ENCODE measurements around the gene CPSF3.

CPSF3 gene

GRCh38 chr2:9423100-9423921 lies at the start of gene CPSF3, which contains the start of gene ITGB1BP1:
CPSF3 (plus strand) TSS chr2:9423654; CDS start chr2:9423774, 120 bp downstream.
ITGB1BP1 (minus strand) TSS chr2:9423528; CDS start chr2:9418697, 4,831 bp downstream.
- Histone ChIP-seq H3K9ac (ENCODE audit: low read depth, low read length, poor library complexity, severe bottlenecking) (peak within 1 kb of the TSS; percentile 98), H3K9me3 (ENCODE audit: insufficient read depth, low read depth, low read length) (no peaks in the 10 kb centered on the region), H3K4me3 (ENCODE audit: low read length, poor library complexity, severe bottlenecking) (peak within 1 kb of the TSS; percentile 95), H3K27me3 (ENCODE audit: insufficient read depth, low read length, poor library complexity, severe bottlenecking) (no peaks in the 10 kb centered on the region), H4K20me1 (ENCODE audit: insufficient read depth, low read length, poor library complexity, severe bottlenecking) (peaks cover 10% of the 10 kb centered on the region), H2AFZ (ENCODE audit: low read length) (peak within 1 kb of the TSS; percentile 96), H3K79me2 (ENCODE audit: insufficient read depth, low read length) (peaks cover 66% of the 10 kb centered on the region), H3K4me2 (ENCODE audit: low read depth, low read length, poor library complexity, severe bottlenecking) (peak within 1 kb of the TSS; percentile 91), H3K36me3 (ENCODE audit: insufficient read depth, low read length) (no peaks in the 10 kb centered on the region), H3F3A (ENCODE audit: low read depth) (no peaks in the 10 kb centered on the region), H3K4me1 (ENCODE audit: insufficient read depth, low read length, poor library complexity, severe bottlenecking) (peaks cover 40% of the 10 kb centered on the region), H3K9me2 (replicated peaks; ENCODE audit: low read depth, low read length) (no peaks in the 10 kb centered on the region)
- TF ChIP-seq CTCF (conservative IDR thresholded peaks at IDR 0.05; ENCODE audit: low read length), result no peak
- no peak for TF ChIP-seq EZH2phosphoT487 (IDR thresholded peaks at IDR 0.05; ENCODE audit: borderline replicate concordance)

- Histone ChIP-seq H3K9ac (ENCODE audit: low read depth, low read length, poor library complexity, severe bottlenecking) (no peak overlapping the region), H3K4me2 (ENCODE audit: low read depth, low read length, poor library complexity, severe bottlenecking) (no peak overlapping the region), H3K36me3 (ENCODE audit: insufficient read depth, low read length) (peaks cover 12% of the 10 kb centered on the region; the same call in 1 of the 2 replicates), H3K9me2 (replicated peaks; ENCODE audit: low read depth, low read length) (no peaks in the 10 kb centered on the region), H3K4me1 (ENCODE audit: insufficient read depth, low read length, poor library complexity, severe bottlenecking) (peaks cover 4% of the 10 kb centered on the region), H2AFZ (ENCODE audit: low read length) (no peak overlapping the region), H3F3A (ENCODE audit: low read depth) (no peaks in the 10 kb centered on the region), H3K4me3 (ENCODE audit: low read length, poor library complexity, severe bottlenecking) (no peak overlapping the region), H3K79me2 (ENCODE audit: insufficient read depth, low read length) (no peaks in the 10 kb centered on the region), H3K9me3 (ENCODE audit: insufficient read depth, low read depth, low read length) (no peaks in the 10 kb centered on the region), H3K27me3 (ENCODE audit: insufficient read depth, low read length, poor library complexity, severe bottlenecking) (no peaks in the 10 kb centered on the region), H4K20me1 (ENCODE audit: insufficient read depth, low read length, poor library complexity, severe bottlenecking) (no peaks in the 10 kb centered on the region)
- TF ChIP-seq EZH2phosphoT487 (IDR thresholded peaks at IDR 0.05; ENCODE audit: borderline replicate concordance) (no peak), CTCF (conservative IDR thresholded peaks at IDR 0.05; ENCODE audit: low read length) (no peak)
These were observed 49.3 kb upstream of the CPSF3 start for GRCh38 chr2:9374071-9374730.

GRCh38 chr2:9375857-9376428 lies 47.5 kb upstream of the CPSF3 start:
- H3K9me3 ChIP-seq (ENCODE audit: insufficient read depth, low read depth, low read length), result no peaks in the 10 kb centered on the region
- H3F3A ChIP-seq (ENCODE audit: low read depth), result no peaks in the 10 kb centered on the region
- peaks cover 4% of the 10 kb centered on the region for H3K4me1 ChIP-seq (ENCODE audit: insufficient read depth, low read length, poor library complexity, severe bottlenecking)
- H3K9ac ChIP-seq (ENCODE audit: low read depth, low read length, poor library complexity, severe bottlenecking), result no peak overlapping the region
- H4K20me1 ChIP-seq (ENCODE audit: insufficient read depth, low read length, poor library complexity, severe bottlenecking), result no peaks in the 10 kb centered on the region
- H3K36me3 ChIP-seq (ENCODE audit: insufficient read depth, low read length), result peaks cover 15% of the 10 kb centered on the region; the same call in 1 of the 2 replicates
- H3K9me2 ChIP-seq (replicated peaks; ENCODE audit: low read depth, low read length), result no peaks in the 10 kb centered on the region
- TF ChIP-seq EZH2phosphoT487 (IDR thresholded peaks at IDR 0.05; ENCODE audit: borderline replicate concordance), result no peak
- no peak for TF ChIP-seq CTCF (conservative IDR thresholded peaks at IDR 0.05; ENCODE audit: low read length)
- H2AFZ ChIP-seq (ENCODE audit: low read length), result no peak overlapping the region
- no peaks in the 10 kb centered on the region for H3K27me3 ChIP-seq (ENCODE audit: insufficient read depth, low read length, poor library complexity, severe bottlenecking)
- H3K4me3 ChIP-seq (ENCODE audit: low read length, poor library complexity, severe bottlenecking), result no peak overlapping the region
- no peaks in the 10 kb centered on the region for H3K79me2 ChIP-seq (ENCODE audit: insufficient read depth, low read length)
- H3K4me2 ChIP-seq (ENCODE audit: low read depth, low read length, poor library complexity, severe bottlenecking), result no peak overlapping the region
